ENCODE measurements around the gene HYOU1.

DNA sequence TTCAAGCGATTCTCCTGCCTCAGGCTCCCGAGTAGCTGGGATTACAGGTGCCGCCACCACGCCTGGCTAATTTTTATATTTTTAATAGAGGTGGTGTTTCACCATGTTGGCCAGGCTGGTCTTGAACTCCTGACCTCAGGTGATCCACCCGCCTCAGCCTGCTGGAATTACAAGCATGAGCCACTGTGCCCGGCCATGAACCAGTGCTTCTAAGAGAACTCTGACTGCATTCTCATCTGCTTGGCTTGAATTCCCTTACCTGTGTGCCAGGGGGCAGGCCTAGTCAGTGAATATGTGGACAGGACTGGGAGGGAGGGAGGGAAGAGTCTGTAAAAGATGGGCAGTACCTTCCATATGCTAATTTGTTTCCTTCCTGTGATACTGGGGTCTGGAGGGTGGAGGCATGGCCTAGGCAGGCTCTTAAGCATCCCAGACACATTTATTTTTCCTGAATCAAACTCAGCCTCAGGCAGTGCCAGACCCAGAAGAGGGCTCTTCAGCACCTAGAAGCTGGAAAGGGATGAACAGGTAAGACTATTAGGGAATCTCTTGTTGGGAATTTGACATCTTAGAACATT lies 45.4 kb downstream of the HYOU1 start:
- TF ChIP-seq, protein P1, sequence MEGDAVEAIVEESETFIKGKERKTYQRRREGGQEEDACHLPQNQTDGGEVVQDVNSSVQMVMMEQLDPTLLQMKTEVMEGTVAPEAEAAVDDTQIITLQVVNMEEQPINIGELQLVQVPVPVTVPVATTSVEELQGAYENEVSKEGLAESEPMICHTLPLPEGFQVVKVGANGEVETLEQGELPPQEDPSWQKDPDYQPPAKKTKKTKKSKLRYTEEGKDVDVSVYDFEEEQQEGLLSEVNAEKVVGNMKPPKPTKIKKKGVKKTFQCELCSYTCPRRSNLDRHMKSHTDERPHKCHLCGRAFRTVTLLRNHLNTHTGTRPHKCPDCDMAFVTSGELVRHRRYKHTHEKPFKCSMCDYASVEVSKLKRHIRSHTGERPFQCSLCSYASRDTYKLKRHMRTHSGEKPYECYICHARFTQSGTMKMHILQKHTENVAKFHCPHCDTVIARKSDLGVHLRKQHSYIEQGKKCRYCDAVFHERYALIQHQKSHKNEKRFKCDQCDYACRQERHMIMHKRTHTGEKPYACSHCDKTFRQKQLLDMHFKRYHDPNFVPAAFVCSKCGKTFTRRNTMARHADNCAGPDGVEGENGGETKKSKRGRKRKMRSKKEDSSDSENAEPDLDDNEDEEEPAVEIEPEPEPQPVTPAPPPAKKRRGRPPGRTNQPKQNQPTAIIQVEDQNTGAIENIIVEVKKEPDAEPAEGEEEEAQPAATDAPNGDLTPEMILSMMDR (IDR thresholded peaks at IDR 0.05 in 4 of 5, conservative IDR thresholded peaks at IDR 0.05 in 1 of 5), result no peak
- no peak for TF ChIP-seq POLR2A (IDR thresholded peaks at IDR 0.05)
